Fibroblast of lung (primary cell): Measurements from ENCODE around the gene UPF1.

Experiments used
- CTCF ChIP-seq, 2 donors: IDR thresholded peaks in 1 of 2; conservative IDR thresholded peaks in 1 of 2; 1 replicate in 1 of 2; 2 replicates in 1 of 2; pipeline ENCODE4 v1.5.1; 2011 to 2012; ENCODE audit warnings: low read length in 2 of 2, control low read depth in 1 of 2, inconsistent platforms in 1 of 2, low read depth in 1 of 2, mild to moderate bottlenecking in 1 of 2
- EZH2 ChIP-seq: IDR thresholded peaks from 2 replicates; pipeline ENCODE4 v1.5.1; 2012; ENCODE audit warnings: low read length, control low read depth, mild to moderate bottlenecking; ENCODE audit errors: missing control alignments

DNA sequence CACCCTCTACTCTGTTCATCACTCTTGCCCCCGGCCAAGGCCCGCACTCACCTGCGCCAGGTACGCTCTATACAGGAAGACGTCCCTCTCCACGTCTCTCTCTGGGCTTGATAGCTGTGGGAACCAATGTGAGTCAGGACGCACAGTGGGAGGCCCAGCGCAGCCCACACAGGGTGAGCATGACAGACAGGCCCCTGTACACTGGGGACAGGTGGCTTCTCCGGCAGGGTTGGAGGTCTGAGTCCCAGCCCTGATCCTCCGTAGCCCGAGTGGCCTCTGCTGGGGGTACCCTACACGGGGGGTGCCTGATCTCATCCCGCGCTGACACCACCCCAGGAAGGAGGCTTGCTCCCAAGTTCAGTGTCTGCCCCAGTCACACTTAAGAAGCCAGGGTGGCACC lies 81.2 kb downstream of the UPF1 start:
- TF ChIP-seq CTCF (conservative IDR thresholded peaks at IDR 0.05 in 1 of 2, IDR thresholded peaks at IDR 0.05 in 1 of 2; ENCODE audit: low read depth in 1 of 2, low read length in 2 of 2) (no peak), EZH2 (no peak)
